ENCODE measurements around the gene EPS8L3.
A peak's percentile ranks its signal among the peaks of the same experiment; 100 is the strongest.

The EPS8L3 gene

DNA sequence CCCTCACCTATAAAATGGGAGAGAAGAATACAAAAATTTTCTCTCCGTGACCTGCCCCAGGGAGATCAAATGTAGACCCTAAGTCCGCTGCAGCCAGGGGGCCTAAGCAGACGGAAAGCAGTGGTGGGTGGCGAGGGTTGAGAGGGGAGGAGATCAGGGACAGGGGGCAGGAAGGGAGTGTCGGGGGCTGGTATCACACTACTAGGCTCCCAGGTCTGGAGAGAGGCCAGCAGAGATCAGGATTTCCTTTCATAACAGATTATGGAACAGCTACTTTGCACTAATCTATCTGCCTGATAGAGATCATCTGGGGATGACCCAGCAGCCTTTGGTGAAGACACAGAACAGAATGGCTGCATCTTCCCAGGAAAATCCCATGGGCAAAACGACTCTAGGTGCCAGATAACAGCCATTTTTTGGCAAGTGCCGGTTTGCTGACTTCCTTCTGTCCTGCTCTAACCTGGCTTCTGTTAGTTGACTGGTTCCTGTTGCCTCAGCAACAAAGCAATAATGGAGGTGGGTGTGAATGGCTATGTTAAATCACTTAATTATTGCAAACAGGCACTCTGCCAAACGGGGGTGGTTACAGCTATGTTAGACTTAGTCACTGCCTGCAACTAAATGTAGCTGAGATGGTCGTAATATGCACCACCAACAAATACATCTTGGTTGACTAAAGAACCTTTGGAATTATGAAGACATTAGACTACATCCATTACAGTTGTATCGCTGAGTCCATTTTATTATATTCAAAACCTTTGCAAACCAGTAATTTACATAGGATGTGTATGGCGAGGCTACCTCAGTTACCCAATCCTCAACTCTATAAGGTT lies 30.0 kb upstream of the EPS8L3 start:
- DNase-seq, result peak in 2 of 3 experiments; percentile 86 to 97

DNA sequence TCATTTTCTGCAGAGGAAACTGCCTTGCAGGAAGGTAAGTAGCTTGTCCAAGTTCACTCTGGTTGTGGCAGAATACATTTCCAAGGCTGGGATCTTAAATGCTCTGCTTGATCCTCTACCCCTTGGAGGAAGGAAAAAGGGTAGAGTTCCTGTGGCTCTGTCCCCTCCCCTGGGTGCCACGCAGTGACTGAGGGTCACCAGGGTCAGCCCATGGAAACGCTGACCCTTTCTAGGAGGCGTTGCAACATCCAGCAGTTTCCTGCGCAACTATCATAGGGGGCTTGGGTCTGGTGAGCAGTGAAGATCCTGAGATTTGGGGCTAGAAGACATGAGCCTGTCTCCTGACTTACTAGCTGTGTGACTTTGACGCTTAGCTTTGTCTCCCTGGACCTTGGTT lies 29.4 kb upstream of the EPS8L3 start:
- peak in 1 of 3 experiments; percentile 43 for DNase-seq

DNA sequence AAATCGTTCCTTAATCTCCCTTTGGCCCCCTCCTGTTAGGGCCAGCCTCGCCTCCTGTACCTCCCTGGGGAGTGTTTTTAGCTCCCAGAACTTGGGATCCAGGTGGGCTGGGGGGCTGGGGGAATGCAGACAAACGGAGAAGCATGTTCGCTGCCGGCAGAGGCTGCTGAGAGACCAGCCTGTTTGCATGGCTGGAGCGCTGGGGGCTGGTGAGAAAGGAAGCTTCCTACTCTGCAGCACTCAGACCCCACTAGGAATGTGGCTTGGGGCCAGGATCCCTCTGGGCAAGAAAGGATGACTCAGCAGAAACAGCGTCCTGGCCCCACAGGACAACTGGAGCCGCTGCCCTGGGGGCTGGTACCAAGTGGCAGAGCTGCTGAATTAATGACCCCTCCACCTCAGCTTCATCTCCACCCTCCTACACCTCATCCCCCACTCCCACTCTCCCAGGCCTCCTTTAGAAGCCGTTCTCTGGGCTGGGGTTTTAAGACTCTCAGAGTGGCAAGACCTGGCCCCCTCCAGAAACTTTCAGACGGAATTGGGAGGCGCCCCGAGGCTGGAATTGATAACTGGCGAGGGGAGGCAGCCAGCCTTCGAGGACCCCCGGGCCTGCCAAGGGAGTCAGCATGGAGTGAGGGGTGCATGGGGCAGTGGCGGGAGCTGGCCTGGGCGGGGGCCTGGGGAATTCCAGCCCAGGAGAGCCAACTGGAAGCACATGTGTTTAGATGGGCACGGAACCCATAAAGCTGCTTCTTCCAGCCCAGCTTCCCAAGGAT lies 28.5 kb upstream of the EPS8L3 start:
- DNase-seq, result peak in 2 of 3 experiments; percentile 69 to 89

DNA sequence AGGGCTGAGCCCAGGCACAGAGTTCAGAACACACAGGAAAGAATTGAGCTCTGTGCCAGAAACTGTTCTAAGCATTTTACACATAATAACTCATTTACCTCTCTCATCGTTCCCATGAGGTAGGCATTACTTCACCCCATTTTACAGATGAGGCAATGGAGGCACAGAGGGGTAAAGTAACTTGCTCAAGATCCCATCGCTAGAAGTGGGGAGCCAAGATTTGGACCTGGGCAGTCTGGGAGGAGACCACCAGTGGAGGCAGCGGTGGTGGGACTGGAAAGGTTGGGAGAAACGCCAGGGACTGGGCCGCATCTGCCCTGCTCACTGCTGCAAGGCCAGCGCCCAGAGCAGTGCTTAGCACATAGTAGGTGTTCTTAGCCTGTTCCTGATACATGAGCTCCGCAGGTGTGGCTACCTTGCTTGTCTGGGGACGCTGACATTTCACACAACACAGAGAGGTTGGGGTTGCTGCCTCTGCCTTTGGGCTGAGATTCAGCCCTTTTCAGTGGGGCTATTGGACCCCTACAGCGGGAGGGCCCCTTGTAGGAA lies 27.8 kb upstream of the EPS8L3 start:
- no peak for DNase-seq

DNA sequence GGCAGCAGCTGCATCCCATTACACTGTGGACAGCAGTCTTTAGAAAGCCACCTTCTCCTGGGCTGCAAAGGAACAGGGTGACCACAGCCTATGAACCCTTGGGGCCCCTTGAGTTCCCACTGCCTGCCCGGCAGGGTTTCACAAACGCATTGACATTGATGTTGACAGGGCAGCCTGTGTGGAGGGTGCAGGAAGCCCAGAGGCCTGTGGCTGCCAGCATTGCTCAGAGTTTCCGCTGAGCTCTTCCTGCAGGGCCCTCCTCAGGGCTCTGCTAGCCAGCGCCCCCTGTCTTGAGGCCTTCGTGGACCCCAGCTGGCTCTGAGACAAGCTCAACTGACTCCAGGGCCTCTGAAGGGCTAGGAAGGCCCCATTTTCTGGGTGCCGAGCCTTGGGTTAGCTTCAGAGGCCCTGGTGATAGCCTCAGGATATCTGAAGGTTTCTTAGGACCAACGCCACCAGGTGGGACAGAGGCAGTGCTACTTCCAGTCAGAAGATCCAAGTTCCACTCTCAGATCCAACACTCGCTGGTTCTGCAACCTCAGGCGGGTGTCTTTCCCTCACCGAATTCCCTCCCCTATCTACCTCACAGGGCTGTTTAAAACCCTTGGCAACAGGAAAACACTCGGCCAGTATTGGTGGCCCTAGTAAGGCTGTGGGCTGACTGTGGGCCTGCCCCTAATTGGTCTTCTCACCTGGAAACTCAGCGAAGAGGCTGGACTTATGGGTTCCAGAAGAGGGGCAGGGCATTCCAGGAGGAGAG lies 27.2 kb upstream of the EPS8L3 start:
- no peak for DNase-seq

DNA sequence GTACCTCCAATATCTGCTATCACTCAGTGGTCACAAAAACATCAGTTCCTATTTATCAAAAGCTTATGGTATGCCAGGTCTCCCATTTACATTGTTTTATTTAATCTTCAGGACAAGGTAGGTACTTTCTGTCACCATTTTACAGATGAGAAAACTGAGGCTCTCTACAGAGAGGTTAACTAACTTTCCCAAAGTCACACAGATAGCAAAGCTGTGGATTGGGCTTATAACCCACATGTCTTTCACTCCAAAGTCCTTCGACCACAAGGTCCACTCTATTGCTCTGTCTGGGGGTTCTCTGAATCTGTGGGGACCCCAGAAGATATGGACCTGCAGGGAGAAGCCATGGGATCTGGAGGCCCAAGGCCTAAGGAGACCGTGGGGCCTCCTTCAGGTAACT lies 26.6 kb upstream of the EPS8L3 start:
- DNase-seq, result no peak

DNA sequence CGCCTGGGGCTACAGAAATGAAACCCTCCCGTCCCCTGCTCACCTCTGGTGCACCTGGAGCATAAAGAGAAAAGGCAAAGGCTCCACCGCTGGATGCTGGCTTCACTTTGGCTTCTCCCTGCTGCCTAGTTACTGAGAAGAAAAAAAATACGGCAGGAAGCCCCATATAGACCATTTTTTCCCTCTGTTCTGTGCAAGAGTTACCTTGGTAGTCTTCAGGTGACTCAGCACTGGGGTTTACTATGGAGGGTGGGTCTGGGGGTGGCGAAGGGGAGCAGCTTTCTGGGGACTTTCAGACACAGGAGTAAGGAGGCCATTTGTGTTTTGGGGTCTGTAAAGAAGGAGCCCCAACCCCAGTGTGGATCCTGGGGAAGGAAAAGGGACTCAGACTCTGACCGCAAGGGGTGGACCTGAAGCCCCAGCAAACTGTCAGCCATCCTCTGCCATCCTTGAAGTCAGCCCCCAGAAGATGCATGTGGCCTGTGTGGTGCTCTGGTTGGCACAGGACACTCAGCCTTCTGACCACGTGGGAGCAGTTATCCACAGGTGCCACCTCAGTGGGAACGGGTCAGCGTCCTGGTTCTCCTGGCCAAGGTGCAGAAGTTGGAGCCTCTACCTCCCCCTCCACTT lies 25.9 kb upstream of the EPS8L3 start:
- DNase-seq, result no peak

DNA sequence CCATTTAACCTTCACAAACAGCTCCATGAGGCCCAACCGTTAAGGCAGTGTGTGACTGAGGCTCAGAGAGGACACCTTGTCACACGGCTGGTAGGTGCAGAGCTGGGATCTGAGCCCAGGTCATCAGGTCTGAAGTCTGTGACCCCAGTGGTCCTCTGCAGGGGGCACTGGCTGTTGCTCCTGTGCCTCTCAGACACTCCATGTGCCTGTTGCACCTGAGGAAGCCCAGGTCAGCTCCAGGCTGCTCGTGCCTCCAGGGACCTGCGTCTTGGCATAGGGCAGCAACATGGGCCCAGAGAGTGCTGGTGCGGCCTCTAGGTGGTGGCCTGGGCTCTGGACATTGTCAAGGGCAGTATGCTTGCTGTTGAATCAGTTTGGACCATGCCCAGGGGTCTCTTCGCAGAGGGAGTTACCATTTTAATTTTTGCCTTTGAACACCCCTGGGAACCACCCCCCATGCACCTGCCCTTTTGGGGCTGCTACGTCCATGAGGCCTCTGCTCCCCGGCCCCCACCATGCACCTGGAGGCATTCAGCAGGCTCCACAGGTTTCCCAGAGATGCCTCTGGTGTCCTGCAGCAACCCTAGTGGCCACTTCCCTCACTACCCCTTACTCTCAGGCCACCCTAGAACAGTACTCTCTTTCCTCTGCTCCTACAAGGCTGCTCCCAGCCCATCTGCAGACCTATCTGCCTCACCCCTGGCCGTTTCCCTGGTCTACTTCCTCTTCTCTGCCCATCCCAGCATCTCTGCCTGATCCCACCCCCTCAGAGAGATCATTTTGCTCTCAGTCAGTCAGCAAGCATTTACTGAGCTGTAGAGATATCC lies 25.2 kb upstream of the EPS8L3 start:
- DNase-seq, result peak in 1 of 3 experiments; percentile 25

DNA sequence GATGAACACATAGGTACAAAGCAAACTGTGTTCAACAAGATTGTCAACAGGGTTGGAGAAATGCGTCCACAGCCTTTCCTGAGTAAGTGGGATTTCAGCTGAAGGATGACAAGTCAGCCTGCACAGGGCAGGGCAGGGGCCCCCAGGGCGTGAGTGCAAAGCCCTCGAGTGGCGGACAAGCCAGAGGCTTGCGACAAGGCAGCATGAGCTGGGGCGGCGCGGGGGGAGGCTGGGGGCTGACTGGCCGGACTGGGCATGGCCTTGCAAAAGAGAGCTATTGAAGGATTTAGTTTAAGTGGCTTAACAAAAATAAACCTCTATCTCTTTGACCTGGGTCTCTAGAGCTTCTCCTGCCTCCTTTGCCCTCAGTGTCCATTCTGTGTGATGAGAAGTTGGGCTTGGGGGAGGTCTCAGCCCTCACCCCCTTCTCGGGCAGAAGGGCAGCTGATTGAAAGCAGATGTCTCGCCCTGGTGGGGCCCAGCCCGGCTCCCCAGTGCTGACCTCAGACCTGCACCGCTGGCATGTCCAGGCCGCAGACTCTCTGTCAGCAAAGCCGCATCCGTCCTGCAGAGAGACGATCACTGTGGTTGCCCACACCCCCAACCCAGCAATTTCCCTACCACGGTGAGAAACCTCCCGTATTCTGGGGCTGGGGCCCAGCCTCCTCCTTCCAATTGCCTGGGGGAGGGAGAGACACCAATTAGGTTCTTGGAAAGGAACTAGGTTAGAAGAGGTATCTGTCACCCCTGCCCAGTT lies 24.3 kb upstream of the EPS8L3 start:
- no peak for DNase-seq

DNA sequence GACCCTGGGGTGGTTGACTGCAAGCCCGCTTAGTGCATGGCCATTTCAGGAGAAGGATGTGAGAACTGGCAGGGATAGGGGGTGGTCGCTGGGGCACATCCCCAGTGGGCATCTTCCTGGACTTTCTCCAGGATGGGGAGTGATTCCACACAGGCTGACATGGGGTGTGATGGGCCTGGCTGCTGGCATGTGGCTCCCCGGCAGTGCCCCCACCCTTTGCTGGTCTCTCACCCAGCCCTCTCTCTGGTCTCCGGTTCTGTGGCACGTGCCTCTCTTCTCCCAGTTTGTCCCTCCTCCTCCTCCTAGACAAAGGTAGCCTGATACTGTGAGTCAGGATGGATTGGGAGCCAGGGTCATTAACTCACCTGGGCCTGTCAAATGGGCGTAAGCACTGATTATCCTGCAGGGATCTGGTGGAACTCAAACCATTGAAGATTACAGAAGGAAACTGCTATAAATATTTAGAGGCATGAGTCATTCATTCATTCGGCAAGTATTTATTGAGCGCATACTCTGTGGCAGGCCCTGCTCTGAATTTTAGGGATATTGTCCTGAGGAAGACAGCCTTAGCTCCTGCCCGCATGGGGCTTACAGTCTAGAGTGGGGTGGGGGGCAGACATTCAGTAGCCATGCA lies 23.6 kb upstream of the EPS8L3 start:
- DNase-seq, result no peak

DNA sequence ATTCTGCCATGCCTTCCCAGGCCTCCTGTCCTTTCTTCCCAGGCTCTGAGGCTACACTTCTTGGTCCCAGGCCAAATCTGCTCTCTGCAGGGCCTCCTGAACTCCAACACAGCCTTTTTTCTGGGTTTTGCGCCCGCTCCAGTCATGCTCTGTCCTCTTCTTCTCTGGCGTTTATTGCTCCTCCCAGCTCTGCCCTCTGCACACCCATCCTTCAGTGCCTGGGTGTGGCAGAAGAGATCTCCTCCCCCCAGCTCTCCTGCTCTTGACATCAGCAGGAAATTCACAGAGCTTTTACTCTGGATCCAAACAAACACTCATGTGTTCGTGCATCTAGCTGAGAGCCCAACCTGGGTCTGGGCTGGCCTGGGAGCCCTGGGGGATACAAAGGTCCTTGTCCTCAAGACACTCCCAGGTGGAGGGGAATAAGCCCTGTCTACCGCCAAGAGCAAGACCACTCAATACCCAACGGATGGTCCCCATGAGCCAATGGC lies 22.9 kb upstream of the EPS8L3 start:
- DNase-seq, result peak in 1 of 3 experiments; percentile 64

DNA sequence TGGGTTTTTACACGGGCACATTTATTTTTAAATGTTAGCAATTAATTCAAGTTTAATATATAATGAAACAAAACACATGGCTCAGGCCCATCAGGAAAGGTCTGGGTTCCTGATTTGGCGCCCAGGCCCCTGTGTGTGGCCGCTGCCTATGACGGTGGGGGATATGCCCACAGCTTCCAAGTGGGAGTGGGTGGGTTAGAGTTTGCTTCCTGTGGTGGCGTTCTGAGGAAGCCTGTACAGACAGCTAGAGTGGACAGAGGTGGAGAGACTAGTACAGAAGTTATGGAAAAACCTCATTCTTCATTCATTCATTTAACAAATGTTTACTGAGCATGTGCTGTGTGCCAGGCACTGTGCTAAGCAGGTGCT lies 22.4 kb upstream of the EPS8L3 start:
- no peak for DNase-seq

DNA sequence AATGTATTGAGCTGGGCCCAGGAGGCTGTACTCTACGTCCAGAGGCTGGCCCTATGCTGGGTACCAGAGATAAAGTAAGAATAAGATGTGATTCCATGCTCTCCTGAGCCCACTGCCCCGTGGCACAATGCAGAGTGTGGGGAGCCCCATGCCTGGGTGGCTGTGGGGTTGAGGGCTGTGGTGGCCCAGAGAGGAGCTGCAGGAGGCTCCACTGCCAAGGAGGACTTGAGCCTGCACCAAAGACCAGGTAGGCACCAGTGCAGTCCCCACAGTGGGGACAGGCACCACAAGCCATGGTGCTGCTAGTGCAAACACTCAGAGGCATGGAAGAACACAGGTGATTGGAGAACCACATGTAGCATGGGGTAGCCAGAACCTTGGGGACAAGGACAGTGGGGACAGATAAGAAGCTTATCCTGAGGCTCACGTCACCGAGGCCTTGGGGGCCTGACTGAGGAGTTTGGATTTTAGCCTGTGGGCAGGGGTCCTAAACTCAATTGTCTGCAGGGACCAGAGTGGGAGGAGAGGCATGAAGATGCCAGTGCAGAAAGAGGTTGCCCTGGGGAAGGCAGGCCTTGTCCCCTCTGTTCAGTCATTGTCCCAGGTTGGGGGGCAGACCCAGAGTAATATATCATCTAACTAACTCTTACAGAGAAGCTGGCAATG lies 21.9 kb upstream of the EPS8L3 start:
- DNase-seq, result no peak

DNA sequence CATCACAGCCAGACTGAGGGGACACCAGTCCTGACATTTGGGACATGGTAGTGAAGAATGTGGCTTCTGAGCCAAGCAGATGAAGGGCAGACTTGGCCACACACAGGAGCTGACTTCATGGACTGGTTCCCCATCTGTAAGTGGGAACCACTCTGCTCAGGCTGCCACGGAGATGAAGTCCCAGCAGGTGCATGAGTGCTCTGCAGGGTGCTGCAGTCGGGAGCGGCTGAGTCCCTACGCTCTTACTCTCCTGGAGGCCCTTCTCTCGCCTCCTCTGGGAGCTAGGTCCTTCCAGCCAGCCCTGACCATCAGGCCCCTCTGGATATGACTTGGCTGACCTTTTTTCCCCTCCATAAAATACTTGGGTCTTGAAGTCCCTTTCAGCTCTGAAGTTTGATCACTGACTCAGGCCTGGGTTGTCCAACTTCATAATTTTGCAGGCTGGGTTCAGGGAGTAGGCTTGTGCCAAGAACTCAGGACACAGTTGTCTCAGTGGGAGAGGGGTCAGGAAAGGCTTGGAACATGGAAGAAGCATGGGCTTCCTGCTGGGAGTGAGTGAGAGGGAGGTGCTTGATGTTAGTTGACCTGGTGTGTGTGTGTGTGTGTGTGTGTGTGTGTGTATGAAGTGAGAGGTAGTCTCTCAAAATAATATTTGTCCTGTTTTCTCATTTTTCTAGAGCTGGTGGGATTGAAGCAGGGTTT lies 21.0 kb upstream of the EPS8L3 start:
- peak in 2 of 3 experiments; percentile 24 to 27 for DNase-seq

DNA sequence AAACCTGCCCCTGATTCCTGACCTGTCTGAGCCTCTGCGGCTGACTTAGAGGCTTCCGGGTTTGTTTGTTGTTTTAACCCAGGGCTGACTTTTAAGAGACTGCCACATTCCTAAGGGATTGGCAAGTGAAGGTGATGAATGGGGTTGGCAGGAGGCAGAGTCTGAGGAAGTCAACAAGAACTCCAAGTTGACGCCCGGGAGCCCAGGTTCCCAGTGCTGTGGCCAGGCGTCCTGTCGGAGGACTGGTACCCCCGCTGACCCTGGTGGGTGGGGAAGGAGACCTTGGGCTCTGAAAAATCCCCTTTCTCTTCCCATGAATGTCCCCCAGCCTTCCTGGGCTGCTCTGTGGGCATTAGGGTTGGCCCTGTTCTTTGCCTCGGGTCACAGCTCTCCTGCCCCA lies 19.7 kb upstream of the EPS8L3 start:
- DNase-seq, result no peak

DNA sequence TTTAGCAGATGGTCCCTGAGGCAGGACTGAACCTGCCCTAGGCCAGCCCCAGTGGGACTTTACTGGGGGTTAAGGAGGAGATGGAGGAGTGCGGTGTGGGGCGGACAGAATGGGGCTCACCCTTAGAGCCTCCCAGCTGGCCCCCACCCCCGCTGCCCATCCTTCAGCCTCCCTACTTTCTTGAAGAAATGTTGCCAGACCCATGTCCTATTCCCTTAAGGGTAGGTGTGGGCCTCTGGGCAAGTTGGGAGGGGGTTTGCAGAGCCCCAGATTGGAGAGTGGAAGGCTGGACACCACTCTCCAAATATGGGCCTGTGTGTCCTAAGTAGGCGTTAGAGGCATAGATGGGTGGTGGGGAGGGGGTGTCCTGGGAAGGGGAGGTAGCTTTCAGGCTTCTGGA lies 19.2 kb upstream of the EPS8L3 start:
- DNase-seq, result no peak

DNA sequence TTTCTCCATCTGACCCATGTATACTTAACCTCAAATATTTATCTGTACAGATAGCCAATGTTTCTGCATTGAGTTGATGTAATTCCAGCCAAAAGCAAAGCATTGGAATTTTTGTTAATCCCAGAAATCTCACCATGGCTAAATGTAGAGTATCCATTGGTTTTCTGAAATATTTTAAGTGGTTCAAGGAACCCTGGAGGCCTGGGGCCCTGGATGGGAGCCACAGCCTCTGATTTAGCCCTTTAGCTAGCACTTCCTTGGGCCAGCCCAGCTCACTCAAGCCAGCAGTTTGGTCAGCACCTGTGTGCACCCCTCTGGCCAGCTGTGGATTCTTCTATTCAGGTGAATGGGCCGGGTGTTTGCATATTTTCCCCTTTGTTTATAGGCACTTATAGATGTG lies 18.8 kb upstream of the EPS8L3 start:
- DNase-seq, result peak in 1 of 3 experiments; percentile 14

DNA sequence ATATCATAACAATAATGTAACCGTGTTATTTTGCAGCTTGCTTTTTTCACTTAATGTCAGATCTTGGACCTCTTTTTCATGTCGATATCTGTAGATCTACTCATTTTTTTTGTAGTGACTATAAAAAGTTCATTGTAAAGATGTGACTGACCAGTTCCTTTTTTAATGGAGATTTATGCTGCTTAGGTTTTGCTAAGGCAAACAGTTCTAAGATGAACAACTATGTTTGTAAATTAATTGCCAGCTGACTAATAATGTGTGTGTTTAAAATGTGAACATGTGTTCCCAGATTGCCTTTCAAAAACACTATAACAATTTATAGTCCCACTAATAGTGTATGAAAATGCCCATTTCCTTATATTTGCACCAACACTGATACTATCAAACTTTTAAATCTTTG lies 18.1 kb upstream of the EPS8L3 start:
- no peak for DNase-seq

DNA sequence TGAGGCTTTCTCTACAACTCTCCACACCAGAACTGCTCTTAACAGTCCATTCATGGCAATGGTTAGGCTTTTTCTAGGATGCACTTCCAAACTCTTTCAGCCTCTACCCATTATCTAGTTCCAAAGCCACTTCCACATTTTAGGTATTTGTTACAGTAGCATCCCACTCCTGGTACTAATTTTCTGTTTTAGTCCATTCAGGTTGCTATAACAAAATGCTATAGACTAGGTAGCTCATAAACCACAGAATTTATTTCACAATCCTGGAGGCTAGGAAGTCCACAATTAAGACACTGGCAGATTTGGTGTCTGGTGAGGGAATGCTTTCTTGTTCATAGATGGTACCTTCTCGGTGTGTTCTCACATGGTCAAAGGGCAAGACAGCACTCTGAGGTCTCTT lies 17.3 kb upstream of the EPS8L3 start:
- DNase-seq, result no peak

Data from NCI-H1417 (cell line).